Pancreas (tissue), 10 donors: Measurements from ENCODE around the gene DIABLO. TPM values are rescaled to one million over a fixed set of nuclear protein-coding genes. Genes with fewer than 3 reads are reported as not detected.

Experiments
- ATAC-seq, 4 donors: fragments of 200-7000 bp; cut with Tn5 transposase; one replicate each; pipeline versions ENCODE4 v1.8.0 to v1.9.1; 2020; ENCODE audit warnings: mild to moderate bottlenecking in 4 of 4, moderate library complexity in 4 of 4
- DNase-seq, 6 donors: peaks; one replicate each; pipeline ENCODE4 v3.0.0-alpha.2; 2020
- FAIRE-seq: peaks from 2 replicates; lab custom pipeline; 2012; peaks lifted over from hg19 to GRCh38; lab: Jason Lieb, UNC
- H3K27ac ChIP-seq, 4 donors: fragments of 200-600 bp; sonication (generic); 1 replicate in 3 of 4; 2 replicates in 1 of 4; pipeline versions ENCODE4 v1.5.0 to v1.8.0; 2020
- H3K27me3 ChIP-seq, 4 donors: fragments of 200-600 bp; one replicate each; pipeline ENCODE4 v1.8.0; 2021
- H3K36me3 ChIP-seq, 3 donors: fragments of 200-600 bp; sonication (generic) in 1 of 3; one replicate each; pipeline versions ENCODE4 v1.5.0 to v1.8.0; 2020 to 2021
- H3K4me1 ChIP-seq, 3 donors: fragments of 200-600 bp; one replicate each; pipeline ENCODE4 v1.8.0; 2021
- H3K4me3 ChIP-seq, 4 donors: fragments of 200-600 bp; sonication (generic) in 2 of 4; one replicate each; pipeline versions ENCODE4 v1.5.0 to v1.8.0; 2020 to 2021
- H3K9me3 ChIP-seq, 4 donors: fragments of 200-600 bp; one replicate each; pipeline ENCODE4 v1.8.0; 2021
- CTCF ChIP-seq, 4 donors: fragments of 200-600 bp; sonication (generic) in 3 of 4; IDR thresholded peaks; one replicate each; pipeline versions ENCODE4 v1.5.0 to v1.8.0; 2021; ENCODE audit warnings: antibody characterized with exemption in 4 of 4
- WGBS, 2 donors: extraction: QIAGEN DNeasy Blood & Tissue Kit; methylation state at CpG; one replicate each; pipeline ENCODE4 v1.1.7; 2013; 5-methylcytosine and 5-hydroxymethylcytosine counted together
- intact Hi-C, 3 donors: fragments of 100-400 bp; cut with DNase I; formaldehyde crosslinking; loops; one replicate each; pipeline versions ENCODE4 v1.11.1 to v1.14.2; 2022
- polyA plus RNA-seq, 2 donors: library from polyadenylated mRNA; stranded (reverse); fragments of 200-250 nt; gene quantifications; one replicate each; pipeline ENCODE4 v1.2.3, GENCODE V29; 2013
- total RNA-seq, 6 donors: library from RNA; stranded (reverse); fragmentation: NEBNext Ultra II Directional in 4 of 6; extraction: Animal tissue kit (Norgen Biotek cat#: 25700) in 4 of 6; gene quantifications; one replicate each; pipeline versions ENCODE4 v1.2.1 to v1.2.4, GENCODE V29; 2021 to 2023
- donor health status: healthy with polysubstance abuse.
- donor health status: DM: no; HTN: no; CAD: no; lungs with moderate emphysema.
- donor health status: DM: no; HTN: no; CAD: no.
- donor health status: control.
- donor health status: control.
- donor health status: Bipolar disorder and iron deficiency.
- donor health status: DM: yes; HTN: yes; CAD: no.
- donor health status: DM: no; HTN: no; CAD: no.
- donor health status: DM: no; HTN: no; CAD: no.
- donor health status: DM: yes; HTN: yes; CAD: no.

The DIABLO gene
- total and polyA plus RNA-seq, 8 donors, result 13.2 to 42.1 (median 18.3) TPM

GRCh38 chr12:122202017-122202416, 23.8 kb downstream of the DIABLO start:
- TF ChIP-seq CTCF (IDR thresholded peaks at IDR 0.05), result no peak
- intact Hi-C loops, result loop anchor here in 1 of 3 donors (5.0 kb wide), 1 partner anchor 145 kb away; no protein-coding TSS in a partner anchor
- DNase-seq (no peak), FAIRE-seq (no peak), ATAC-seq (no peak)
- H3K27ac ChIP-seq, result no peak overlapping the region
- H3K9me3 ChIP-seq, result no peaks in the 10 kb centered on the region
- peaks cover 0 to 1% (median 1%) of the 10 kb centered on the region in 3 donors for H3K36me3 ChIP-seq
- H3K4me3 ChIP-seq, result no peak overlapping the region
- H3K4me1 ChIP-seq, result peaks cover 0 to 7% (median 5%) of the 10 kb centered on the region in 3 donors
- H3K27me3 ChIP-seq, result no peaks in the 10 kb centered on the region
- WGBS, 2 donors, result 93 to 95% methylated on average over 6 of the region's 6 CpGs

- Histone ChIP-seq H3K9me3 (no peaks in the 10 kb centered on the region), H3K27me3 (no peaks in the 10 kb centered on the region), H3K36me3 (no peaks in the 10 kb centered on the region), H3K27ac (no peak overlapping the region), H3K4me3 (no peak overlapping the region), H3K4me1 (peaks cover 0 to 7% (median 5%) of the 10 kb centered on the region in 3 donors)
- FAIRE-seq (no peak), ATAC-seq (no peak), DNase-seq (peak in 1 of 6 donors; percentile 46)
- 86 to 89% methylated on average over 5 of the region's 5 CpGs for WGBS, 2 donors
- no peak for TF ChIP-seq CTCF (IDR thresholded peaks at IDR 0.05)
- intact Hi-C loops, result loop anchor here in 1 of 3 donors (5.0 kb wide), 1 partner anchor 144 kb away; no protein-coding TSS in a partner anchor
These were observed 24.5 kb downstream of the DIABLO start for GRCh38 chr12:122201381-122201780.

GRCh38 chr12:122200541-122201175, 25.2 kb downstream of the DIABLO start:
- H3K36me3 ChIP-seq, result no peaks in the 10 kb centered on the region
- no peaks in the 10 kb centered on the region for H3K9me3 ChIP-seq
- H3K4me3 ChIP-seq, result no peak overlapping the region
- 66 to 69% methylated on average over 22 to 24 of the region's 24 CpGs for WGBS, 2 donors
- no peaks in the 10 kb centered on the region for H3K27me3 ChIP-seq
- ATAC-seq (no peak), FAIRE-seq (no peak), DNase-seq (peak in 2 of 6 donors; percentile 55 to 57)
- intact Hi-C loops, result loop anchor here in 1 of 3 donors (5.0 kb wide), 1 partner anchor 143 kb away; no protein-coding TSS in a partner anchor
- no peak for TF ChIP-seq CTCF (IDR thresholded peaks at IDR 0.05)
- peaks cover 0 to 7% (median 5%) of the 10 kb centered on the region in 3 donors for H3K4me1 ChIP-seq
- no peak overlapping the region for H3K27ac ChIP-seq

- WGBS, 2 donors, result 79 to 86% methylated on average over 29 of the region's 29 CpGs
- no peak overlapping the region for H3K27ac ChIP-seq
- H3K9me3 ChIP-seq, result no peaks in the 10 kb centered on the region
- TF ChIP-seq CTCF (IDR thresholded peaks at IDR 0.05), result no peak
- H3K4me1 ChIP-seq, result peaks cover 0 to 7% (median 5%) of the 10 kb centered on the region in 3 donors
- no peaks in the 10 kb centered on the region for H3K27me3 ChIP-seq
- ATAC-seq, result no peak
- peak in 2 of 6 donors; percentile 39 to 60 for DNase-seq
- FAIRE-seq, result no peak
- intact Hi-C loops, result loop anchor here in 2 of 3 donors (5.0 to 10.0 kb wide), 2 partner anchors 142 to 285 kb away; partner anchors contain the start of gene CFAP251 (in 1 of the 2)
- H3K4me3 ChIP-seq, result no peak overlapping the region
- H3K36me3 ChIP-seq, result no peaks in the 10 kb centered on the region
These were observed 26.1 kb downstream of the DIABLO start for GRCh38 chr12:122199484-122200355.
